GM18499 (cell line): ENCODE measurements around the gene XCL1.
"Not testable (repeated sequence)": the region's sequence is repeated elsewhere in the genome, so short reads cannot be mapped to it uniquely, and the experiment has no call there.

Experiments
- ATAC-seq: cut with Tn5 transposase; IDR thresholded peaks from one replicate; pipeline ENCODE4 v1.9.1; 2021; ENCODE audit warnings: moderate number of reproducible peaks; ENCODE audit not compliant: insufficient read depth, unreplicated experiment

Gene XCL1

DNA sequence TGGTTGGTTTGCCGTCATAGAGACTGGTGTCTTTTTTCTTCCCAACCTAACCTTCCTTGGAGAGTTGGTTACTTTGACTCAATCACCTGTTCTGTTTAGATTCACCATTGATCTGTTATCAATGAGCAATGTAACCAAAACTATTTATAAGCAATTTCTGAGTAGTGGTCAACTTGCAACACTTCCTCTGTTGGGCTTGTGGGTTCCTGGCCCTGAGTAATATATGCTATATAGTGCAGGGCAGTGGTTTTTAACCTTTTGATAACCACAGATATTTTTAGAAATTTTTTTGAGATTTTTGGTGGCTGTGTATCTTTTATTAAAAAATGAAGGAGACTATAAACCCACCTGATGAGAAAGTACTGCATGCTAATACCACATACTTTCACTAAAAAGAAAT, 9.4 kb upstream of the XCL1 start:
- no peak for ATAC-seq

DNA sequence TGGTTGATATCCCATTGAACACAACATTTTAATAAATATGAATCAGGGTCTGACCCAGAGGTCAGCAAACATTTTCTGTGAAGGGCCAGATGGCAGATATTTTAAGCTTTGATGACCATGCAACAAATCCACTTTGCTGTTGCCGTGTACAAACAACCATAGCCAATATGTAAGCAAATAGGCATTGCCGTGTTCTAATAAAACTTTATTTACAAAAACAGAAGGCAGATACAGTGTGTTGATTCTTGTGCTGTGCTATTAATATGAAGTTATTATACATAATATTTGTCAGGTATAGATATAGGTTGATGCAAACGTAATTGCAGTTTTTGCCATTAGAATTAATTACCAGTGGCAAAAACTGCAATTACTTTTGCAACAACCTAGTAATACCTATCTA, 8.8 kb upstream of the XCL1 start:
- ATAC-seq = no peak

DNA sequence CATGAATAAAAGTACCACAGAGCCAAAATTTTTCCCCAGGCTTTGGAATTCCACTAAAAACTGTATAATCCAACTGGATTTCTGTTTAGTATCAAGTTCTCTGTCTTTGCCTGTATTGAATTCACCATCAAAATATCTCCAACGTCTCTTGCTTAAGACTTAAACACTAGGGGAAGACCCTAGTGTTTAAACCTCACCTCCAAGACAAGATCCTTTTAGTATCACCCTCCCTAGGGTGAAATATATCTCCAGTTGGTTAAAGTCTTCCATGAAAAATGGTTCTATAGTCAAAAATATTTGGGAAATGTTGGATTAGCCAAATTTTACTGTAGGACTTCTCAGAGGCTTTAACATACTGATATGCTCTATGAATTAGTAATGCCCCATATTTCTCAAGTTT, 8.1 kb upstream of the XCL1 start:
- no peak for ATAC-seq

- ATAC-seq = no peak
These were observed 5.8 kb upstream of the XCL1 start for GRCh38 chr1:168570652-168571051.

DNA sequence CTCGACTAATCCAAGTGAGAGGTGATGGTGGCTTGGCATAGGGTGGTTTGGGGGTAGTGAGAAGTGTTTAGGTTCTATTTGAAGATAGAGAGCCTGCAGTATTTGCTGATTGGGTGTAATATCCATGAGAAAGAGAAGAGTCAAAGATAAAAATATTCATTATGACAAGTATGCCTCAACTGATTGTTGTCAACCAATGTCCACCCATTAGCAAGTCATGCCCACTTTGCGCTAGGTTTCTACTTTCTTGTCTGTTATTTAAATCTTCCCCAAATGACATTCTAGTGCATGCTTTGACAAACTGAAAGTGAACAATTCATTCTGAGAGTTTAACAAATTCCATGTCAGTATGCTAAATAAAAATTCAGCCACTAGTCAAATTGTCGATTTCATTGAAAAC, 3.8 kb upstream of the XCL1 start:
- ATAC-seq = no peak

GRCh38 chr1:168574234-168574633, 2.2 kb upstream of the XCL1 start:
- ATAC-seq = not testable (repeated sequence)

- not testable (repeated sequence) for ATAC-seq
These were observed 2.3 kb downstream of the XCL1 start for GRCh38 chr1:168578531-168579185.

GRCh38 chr1:168580290-168580689, 3.9 kb downstream of the XCL1 start:
- ATAC-seq = not testable (repeated sequence)

DNA sequence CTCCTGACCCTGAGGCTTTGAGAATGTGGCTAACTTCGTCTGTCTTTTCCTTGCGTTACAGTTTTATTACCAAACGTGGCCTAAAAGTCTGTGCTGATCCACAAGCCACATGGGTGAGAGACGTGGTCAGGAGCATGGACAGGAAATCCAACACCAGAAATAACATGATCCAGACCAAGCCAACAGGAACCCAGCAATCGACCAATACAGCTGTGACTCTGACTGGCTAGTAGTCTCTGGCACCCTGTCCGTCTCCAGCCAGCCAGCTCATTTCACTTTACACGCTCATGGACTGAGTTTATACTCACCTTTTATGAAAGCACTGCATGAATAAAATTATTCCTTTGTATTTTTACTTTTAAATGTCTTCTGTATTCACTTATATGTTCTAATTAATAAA, 4.6 kb downstream of the XCL1 start:
- ATAC-seq = not testable (repeated sequence)

DNA sequence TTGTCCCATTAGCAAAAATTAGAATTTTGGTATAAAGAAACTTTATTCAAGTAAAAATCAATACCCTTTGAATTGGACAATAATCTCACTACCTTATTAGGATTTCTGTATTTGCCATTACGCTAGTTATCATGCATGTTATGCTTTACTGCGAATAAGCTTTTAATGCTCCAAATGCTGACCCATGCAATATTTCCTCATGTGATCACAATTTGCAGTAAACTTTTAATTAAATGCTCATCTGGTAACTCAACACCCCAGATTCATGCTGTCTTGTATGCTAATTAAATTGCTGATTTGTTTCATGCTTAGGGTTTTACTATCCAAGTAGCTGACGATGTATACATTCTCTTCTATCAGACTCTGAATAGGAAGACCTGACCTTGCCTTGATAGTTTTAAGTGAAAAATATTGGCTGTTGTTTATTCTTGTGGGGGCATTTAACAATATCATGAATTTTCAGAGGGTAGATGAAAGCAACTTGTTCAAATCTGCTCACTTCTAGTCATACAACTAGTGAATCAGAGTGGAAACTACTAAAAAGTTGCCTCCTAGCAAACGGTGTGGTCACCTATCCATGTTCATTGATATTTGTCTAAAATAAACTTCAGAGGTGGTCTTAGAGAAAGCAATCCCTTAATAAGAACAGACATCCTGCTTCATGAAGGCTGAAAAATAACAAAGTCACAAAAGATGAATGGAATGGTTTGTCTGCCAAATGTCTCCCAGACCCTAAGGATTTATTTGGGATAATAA, 5.6 kb downstream of the XCL1 start:
- no peak for ATAC-seq

GRCh38 chr1:168582688-168583336, 6.4 kb downstream of the XCL1 start:
- ATAC-seq = no peak

DNA sequence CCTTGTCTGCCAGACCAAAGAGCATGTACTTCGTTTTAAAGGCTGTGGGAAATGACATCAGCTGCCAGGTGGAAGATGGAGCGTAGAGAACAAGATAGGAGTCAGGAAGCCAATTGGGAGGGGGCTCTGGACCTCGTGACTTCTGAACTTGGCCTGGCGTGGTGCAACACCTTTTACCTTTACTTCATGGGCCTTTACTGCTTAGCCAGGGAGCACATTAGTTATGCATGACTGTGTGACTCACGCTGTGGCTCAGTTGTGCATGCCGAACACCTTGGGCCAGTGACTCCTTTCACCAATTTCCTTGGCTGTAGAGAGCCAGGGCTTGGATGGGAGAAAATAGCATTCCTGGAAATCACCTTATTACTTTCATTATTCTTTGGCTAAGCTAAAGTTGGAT, 7.2 kb downstream of the XCL1 start:
- no peak for ATAC-seq

DNA sequence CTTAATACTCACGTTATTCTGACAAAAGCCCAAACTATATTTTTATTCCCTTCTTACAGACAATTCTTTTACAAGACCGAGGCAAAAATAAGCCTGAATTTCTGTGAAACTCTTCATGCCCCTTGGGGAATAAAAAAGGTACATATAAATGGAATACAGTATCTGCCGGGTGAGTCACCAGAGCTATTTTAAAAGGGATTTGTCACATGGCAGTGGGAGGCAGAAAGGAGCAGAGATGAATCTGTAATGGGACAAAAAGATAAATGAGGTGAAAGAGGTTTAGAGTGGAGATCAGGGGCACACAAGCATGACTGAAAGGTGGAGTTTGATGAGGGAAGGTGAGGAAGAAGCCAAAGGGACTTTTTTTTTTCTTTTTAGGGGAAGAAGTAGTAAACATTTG, 8.8 kb downstream of the XCL1 start:
- ATAC-seq = no peak

DNA sequence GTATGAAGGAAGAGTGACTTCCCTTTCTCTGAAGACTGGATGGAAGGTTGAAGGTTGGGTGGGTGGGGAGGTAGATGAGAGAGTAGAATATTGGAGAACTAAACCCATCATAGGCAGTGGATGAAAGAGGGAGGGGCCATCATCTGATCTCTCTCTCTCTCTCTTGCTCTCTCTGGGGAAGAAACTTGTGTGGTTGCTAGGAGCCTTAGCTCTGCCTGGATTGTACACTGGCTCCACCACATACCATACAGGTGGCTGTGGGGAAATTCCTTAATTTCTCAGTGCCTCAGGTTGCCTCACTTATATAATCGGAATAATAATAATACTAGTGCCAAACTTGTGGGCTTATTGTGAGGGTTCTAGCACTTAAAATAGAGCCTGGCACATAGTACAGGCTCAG, 9.5 kb downstream of the XCL1 start:
- no peak for ATAC-seq

DNA sequence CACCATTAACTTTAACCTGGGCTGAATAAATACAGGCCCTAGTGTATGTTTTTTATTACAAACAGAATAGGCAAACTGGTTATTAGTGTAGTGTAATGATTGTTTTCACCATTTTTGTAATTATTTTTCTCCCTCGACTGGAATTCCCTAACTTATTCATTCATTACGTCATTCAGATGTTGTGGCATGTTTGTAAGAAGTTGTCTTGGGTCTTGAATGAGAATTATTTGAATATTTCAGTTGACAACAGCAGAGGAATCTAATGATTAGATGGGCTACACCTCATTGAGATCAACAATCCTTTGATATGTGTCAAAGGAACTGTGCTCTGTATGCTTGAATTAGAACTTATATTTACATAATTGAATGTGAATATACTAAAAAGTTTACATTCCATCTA, 12.8 kb downstream of the XCL1 start:
- no peak for ATAC-seq

DNA sequence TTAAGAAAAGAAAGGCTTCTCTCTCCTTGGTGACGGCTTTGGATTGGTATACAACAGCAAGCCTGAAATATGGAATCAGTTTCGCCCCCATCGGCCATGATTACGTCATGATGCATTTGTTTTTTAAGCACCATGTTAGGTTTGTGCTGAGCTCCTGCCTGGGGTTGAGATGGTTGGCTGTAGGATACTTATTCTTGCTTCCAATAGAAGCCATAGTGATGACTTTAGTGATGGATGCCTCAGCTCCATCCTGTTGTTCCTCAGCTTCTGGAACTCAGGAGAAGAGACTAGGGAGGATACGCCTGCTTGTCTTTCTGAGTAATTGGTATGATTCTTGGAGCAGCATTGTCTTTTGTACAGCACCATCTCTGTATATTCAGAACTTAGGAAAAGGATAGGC, 14.7 kb downstream of the XCL1 start:
- ATAC-seq = no peak

DNA sequence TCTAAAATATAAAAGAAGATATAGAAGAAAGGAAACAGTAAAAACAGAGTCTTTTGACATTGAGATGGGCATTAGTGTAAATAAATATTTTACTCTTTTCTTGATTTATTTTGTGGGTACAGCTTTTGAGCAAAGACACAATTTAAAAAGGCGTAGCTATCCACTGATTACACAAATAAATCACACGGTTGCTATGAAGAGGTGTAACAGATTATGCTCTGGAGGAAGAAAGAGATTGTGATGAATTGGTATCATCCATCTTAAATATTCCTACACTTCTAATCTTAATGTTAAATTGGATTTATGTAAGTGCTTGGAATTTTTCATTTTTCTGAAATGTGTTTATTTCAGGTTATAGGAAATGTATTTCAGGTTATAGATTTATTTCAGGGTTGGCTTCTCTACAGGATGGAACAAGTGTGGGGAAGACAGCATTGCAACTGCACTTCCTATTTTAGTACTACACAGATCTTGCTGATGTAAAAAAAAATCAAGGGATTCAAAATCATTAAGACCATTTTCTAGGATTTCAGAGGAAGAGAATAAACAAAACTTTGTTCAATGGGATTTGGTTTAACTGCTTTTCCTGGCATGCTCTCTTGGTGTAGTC, 15.3 kb downstream of the XCL1 start:
- no peak for ATAC-seq

- ATAC-seq = not testable (repeated sequence)
These were observed 19.0 kb downstream of the XCL1 start for GRCh38 chr1:168595403-168595802.

DNA sequence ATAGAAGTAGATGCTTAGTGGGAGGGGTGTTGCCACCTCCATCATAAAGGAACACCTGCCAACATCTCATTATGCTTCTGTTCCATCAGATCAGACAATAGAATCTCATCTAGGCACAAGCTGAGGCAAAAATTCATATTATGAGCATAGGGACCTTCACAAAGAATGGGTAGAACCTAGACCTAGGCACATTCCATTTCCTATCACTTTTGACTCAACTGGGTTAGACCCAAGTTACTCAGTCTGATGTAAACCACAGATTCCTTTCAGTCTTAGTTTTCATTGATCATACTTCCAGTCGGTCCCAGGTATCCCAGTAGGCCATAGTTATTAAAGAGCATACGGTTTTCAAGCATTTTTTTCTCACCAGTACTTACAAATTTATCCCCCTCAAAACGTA, 21.7 kb downstream of the XCL1 start:
- ATAC-seq = no peak

- no peak for ATAC-seq
These were observed 22.5 kb downstream of the XCL1 start for GRCh38 chr1:168598892-168599291.

- ATAC-seq = no peak
These were observed 23.2 kb downstream of the XCL1 start for GRCh38 chr1:168599641-168600040.
